ENCODE data around the gene ADGRB2.
"Not testable (repeated sequence)": the region's sequence is repeated elsewhere in the genome, so short reads cannot be mapped to it uniquely, and the experiment has no call there.

The ADGRB2 gene

DNA sequence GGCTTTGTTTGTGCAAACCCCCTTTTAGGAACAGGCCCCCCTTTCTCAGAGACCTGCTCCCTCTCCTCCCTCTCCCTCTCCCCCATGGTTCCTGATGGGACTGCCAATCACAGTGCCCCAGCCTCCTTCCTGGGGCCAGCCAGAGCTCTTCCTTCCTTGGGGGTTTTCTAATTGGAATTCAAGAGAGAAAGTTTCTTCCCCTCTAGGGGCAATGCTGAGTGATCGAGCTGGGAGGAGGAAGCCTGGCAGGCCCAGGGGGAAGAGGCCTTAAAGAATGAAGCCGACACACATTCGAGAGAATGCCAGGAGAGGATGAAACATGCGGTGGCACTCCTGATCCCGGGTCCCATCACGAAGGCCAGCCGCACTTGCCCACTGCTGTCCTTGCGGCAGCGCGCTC lies 39.0 kb downstream of the ADGRB2 start:
- no peak for DNase-seq (ENCODE audit: low spot score)

GRCh38 chr1:31723828-31724359 lies 40.2 kb downstream of the ADGRB2 start:
- peak; percentile 77 for DNase-seq (ENCODE audit: low spot score)

GRCh38 chr1:31718327-31718897 lies 45.7 kb downstream of the ADGRB2 start:
- no peak for DNase-seq (ENCODE audit: low spot score)

- DNase-seq (ENCODE audit: low spot score): no peak
Measured at GRCh38 chr1:31717341-31717740, 46.8 kb downstream of the ADGRB2 start.

DNA sequence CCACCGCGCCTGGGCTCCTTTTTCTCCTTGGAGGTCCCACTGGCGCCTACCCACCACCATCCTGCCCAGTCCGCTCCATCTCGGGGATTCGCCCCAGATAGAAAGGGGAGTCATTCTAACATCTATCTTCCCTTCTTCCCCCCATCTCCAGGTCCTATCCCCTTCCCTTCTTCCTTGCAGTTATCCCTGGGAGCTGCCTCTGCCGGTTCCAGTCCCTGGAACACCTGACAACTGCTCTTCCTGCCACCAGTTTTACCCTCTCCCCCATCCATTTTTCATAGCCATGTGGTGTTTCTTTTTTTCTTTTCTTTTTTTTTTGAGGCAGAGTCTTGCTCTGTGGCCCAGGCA lies 48.3 kb downstream of the ADGRB2 start:
- peak; percentile 39 for DNase-seq (ENCODE audit: low spot score)

- DNase-seq (ENCODE audit: low spot score): peak; percentile 95
Measured at GRCh38 chr1:31715087-31715872, 48.9 kb downstream of the ADGRB2 start.

DNA sequence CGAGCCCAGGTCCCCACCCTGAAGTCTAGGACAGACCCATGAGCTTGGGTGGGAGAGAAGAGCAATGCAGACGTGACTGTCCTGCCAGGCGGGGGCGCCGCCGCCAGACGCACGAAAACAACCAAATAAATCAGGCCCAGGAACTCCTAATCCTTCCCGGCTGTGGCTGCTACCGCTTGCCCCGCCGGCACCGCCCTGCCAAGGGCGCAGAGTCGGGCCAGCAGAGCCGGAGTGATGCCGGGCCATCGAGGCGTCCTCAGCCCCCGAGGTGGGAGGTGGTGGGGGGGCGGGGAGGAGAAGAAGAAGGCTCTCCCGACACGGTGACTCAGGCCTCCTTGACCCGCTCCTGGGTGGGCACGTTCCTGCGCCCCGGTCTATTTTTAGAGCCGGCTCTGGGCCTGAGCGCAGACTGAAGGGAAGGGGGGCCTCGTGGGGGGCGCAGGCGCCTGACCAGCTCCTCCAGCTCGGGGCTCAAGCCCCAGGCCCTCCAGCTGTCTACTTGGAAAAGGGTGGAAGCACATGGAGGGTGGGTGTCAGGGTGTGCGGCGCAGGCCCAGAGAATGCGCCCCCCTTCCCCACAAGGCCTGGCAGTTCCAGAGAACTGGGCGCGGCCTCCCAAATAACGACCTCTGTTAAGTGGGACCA lies 49.6 kb downstream of the ADGRB2 start:
- peak; percentile 78 for DNase-seq (ENCODE audit: low spot score)

DNA sequence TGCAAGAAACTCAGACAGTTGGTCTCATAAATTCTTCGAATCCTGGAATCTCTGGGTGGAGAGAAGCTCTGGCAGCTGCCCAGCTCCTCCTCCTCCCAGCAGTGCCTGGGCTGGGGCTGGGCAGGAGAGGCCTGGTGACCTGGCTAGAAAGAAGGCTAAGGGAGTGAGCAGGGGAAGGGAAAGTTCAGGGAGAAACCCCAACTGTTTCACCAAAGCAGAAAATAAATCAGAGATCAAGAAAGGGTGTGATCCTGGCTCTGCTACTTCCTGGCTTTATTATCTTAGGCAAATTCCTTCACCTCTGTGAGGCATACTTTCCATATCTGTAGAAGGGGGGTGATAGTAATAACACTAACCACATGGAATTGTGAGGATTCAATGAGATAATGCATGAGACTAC lies 51.5 kb downstream of the ADGRB2 start:
- no peak for DNase-seq (ENCODE audit: low spot score)

- no peak for DNase-seq (ENCODE audit: low spot score)
Measured at GRCh38 chr1:31712068-31712467, 52.1 kb downstream of the ADGRB2 start.

GRCh38 chr1:31708324-31708723 lies 55.8 kb downstream of the ADGRB2 start:
- DNase-seq (ENCODE audit: low spot score): no peak

DNA sequence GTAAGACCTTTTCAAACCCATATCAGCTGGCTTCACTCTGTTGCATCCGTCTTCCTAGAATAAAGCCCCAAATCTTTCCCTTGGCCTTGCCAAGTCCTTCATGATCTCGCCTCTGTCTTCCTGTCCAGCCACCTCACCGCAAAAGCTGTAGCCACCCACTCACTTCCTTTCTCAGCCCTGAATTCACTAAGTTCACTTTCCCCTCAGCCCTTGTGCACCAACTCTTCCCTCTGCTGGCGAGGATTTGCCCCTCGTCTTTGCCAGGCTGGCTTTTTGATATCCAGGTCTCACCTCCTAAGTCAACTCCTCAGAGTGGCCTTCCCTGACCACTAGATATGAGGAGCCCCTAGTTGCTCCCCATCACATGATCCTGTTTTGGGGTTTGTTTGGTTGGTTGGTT lies 56.4 kb downstream of the ADGRB2 start:
- no peak for DNase-seq (ENCODE audit: low spot score)

- not testable (repeated sequence) for DNase-seq (ENCODE audit: low spot score)
Measured at GRCh38 chr1:31707059-31707600, 57.0 kb downstream of the ADGRB2 start.

DNA sequence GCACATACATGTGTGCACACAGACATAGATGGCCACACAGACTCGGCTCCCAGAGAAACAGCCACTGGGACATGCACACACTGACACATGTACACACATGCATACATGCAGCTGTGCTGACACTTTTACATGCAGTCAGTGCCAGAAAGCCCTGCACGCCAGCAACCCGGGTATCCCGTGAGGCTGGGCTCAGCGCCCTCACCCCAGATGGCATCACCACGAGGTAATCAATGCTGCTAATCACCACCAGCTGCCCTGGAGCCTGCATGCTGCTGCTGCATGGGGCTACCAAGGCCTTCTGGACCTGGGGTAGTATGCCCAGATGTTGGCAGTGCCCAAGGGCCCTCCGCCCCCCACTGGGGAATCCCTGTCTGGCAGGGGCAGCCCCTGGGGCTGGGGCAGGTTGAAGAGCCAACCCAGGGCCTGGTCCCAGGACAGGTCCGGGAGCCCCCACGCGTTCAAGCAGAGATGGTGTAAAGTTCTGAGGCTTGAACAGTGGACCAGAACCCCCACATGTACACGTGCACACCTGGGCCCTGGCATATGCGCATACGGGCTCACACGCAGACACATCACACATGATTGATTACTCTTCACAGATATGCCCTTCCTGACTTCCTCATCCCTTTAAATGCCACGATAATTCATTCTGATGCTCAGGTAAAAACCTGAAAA lies 57.6 kb downstream of the ADGRB2 start:
- no peak for DNase-seq (ENCODE audit: low spot score)

DNA sequence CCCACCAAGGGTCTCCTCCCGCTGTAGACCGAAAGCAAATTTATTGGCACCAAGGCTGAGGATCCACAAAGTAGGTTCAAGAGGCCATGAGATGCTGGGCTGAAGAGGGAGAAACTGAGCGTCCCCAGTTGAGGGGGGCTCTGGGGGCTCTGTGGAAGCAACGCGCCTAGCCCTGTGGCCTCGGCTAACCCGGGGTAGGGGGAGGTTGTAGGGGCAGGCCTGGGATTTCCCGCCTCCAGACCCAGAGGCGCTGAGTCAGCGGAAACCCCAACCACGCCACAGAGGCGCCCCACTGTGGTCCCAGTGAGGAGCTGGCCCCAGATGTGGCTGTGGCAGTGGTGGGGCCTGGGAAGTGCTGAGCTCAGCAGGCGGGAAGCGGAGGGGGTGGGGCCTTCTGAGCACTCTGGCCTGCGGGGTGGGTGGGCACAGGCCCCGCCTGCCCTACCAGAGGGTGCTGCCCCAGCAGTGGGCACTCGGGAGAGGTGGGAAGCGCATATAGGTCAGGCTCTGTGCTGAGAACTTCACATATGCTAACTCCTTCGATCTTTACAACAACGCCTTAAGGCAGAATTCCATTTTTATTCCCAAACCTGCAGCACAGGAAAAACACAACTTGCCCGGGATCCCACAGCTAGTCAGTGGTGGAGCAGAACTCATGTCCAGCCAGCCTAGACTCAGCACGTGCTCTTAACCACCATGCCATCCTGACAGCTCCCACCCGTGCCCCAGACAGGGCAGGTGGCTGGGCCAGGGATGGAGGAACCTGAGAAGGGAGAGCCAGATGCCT lies 58.9 kb downstream of the ADGRB2 start:
- DNase-seq (ENCODE audit: low spot score): peak; percentile 66

DNA sequence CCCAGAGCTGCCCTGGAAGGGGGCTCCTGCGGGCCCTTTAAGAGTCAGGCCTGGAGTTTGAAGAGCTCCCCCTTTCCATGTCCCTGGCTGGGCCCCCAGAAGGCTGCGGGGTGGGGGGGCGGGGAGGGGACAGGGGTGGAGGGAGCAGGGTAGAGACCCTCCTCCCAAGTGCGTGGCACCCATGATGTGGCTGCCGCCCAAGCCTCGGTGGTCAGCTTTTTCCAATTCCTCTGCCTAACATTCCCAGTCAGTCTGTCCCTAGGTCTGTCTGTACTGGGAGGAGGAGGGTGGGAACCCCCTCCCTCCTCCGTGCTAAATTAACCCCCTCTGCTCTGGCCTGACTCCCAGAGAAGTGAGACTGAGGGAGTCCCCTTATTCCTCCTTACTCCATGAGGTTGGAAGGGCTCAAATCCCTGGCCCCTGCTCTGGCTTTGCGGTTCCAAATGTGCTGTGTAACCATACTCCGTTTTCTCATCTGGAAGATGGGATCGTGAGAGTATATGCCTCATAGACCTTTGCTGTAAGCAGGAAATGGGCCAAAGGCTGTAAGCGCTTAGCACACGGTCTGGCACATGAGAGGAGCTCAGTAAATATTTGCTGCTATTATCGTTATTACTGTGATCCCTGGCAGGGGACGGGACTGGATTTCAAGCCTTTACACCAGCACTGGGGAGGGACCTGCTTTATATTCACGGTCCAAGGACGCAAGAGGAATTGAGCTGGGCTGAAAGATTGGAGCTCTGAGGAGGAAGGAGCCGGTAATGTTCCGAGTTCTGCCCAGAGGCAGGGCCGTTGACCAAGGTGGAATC lies 59.7 kb downstream of the ADGRB2 start:
- peak; percentile 60 for DNase-seq (ENCODE audit: low spot score)

- DNase-seq (ENCODE audit: low spot score): no peak
Measured at GRCh38 chr1:31703431-31704270, 60.5 kb downstream of the ADGRB2 start, which contains the start of gene COL16A1. Gene COL16A1, minus strand, starts transcription at chr1:31704017. Its CDS starts 1,824 bp downstream, at chr1:31702193.

- DNase-seq (ENCODE audit: low spot score): no peak
Measured at GRCh38 chr1:31702836-31703404, 61.2 kb downstream of the ADGRB2 start.

GRCh38 chr1:31701091-31701736 lies 62.9 kb downstream of the ADGRB2 start:
- peak; percentile 63 for DNase-seq (ENCODE audit: low spot score)

All from HuH-7 (cell line).